NCI-H1694 (cell line): ENCODE data around the gene RCOR3.
"Not testable (repeated sequence)": the region's sequence is repeated elsewhere in the genome, so short reads cannot be mapped to it uniquely, and the experiment has no call there.

Experiments
- DNase-seq: peaks from one replicate; lab custom pipeline; 2025; lab: John Stamatoyannopoulos, UW

Gene RCOR3

DNA sequence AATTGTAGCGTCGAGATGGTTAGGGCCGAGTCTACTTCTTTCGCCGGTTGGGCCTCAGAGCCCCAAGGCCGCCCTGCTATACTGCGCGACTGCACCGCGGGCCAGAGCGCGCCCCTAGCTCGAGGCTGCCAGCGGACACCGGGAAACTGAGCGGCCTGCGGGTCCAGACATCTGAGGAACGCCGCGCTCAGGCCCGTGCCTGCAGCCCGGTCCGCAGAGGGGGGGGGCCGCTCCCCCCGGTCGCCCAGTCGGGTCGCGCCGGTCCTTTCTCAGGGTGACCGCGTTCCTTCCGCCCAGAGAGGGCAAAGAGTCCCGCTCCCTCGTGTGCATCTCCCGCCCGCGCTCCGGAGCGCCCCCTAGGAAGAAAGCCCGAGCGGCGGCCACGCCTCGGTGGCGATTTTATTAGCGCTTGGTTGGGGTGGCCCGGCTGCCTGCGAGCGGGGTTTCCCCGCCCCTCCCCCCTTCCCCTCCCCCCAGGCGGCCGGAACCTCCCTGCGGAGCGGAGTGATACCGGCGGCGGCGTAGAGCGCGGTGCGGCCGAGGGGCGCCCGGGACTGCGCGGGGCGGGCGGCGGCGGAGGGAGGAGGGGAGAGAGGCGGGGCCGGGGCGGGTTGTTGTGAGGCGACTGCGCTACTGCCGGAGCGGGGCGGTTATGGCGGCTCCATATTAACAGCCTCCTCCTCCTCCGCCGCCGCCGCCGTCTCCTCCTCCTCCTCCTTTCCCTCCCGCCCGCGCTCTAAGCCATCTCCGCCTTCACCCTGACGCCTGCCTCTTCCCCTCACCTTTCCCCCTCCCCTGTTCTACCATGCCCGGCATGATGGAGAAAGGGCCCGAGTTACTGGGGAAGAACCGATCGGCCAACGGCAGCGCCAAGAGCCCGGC lies at the start of gene RCOR3:
Gene RCOR3 (plus strand): TSS at position 611 of the 882 bp plus-strand sequence. CDS start 195 bp downstream, at position 806.
- peak; percentile 82 for DNase-seq

DNA sequence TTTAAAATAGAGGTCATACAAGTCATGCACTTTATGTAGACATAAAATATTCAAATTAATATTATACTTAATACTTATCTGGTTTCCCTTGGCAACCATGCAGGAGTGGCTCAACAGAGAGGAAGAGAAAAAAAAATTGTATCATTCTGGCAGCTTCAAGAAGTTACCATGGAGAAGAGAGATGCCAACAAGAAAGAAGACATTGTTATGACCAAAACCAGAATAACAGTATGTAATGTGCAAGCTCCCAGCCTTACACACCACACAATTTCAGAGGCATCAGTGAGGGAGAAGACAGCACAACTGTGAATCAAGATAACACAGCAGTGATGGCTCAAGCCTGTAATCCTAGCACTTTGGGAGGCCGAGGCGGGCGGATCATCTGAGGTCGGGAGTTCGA lies 49.1 kb upstream of the RCOR3 start:
- DNase-seq, result no peak

DNA sequence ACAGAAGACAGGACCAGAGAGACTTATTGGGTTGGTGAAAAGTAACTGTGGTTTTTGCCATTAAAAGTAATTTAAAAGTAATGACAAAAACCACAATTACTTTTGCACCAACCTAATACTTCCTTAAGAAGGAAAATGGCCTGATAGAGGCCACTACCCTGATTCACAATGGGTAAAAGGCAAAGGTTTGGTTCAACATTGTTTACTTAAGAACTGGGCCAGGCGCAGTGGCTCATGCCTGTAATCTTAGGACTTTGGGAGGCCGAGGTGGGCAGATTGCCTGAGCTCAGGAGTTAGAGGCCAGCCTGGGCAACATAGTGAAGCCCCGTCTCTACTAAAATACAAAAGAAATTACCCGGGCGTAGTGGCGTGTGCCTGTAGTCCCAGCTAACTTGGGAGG lies 48.2 kb upstream of the RCOR3 start:
- DNase-seq, result no peak

DNA sequence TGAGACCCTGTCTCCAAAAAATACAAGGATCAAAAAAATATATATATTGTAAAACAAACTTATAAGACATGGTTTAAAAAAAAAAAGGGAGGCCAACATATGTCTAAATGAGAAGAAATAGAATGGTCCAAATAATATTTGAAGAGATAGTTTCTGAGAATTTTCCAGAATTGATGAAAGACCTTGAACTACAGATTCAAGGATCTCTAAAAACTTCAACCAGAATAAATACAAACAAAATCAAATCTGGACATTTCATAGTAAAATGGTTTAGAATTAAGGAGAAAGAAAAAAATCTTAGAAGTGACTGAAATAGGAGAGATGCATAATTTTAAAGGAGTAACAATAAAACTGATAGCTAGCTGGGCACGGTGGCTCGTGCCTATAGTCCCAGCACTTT lies 45.5 kb upstream of the RCOR3 start:
- no peak for DNase-seq

DNA sequence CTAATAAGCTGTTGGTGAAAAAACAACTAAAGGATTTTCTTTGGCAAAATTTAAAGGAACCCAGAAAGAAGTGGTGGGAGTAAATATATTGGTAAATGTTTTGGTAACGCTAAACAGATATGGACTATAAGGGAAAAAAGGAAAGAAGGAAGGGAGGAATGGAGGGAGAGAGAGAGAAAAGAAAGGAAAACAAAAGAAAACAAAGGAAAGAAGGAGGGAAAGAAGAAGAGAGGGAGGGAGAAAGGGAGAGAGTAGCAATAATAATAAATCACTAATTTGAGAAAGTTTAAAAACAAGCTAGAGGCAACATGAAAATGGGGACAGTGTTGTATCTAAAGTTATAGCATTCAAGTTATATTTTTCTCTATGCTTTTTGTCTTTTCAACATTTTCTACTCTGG lies 43.6 kb upstream of the RCOR3 start:
- no peak for DNase-seq

DNA sequence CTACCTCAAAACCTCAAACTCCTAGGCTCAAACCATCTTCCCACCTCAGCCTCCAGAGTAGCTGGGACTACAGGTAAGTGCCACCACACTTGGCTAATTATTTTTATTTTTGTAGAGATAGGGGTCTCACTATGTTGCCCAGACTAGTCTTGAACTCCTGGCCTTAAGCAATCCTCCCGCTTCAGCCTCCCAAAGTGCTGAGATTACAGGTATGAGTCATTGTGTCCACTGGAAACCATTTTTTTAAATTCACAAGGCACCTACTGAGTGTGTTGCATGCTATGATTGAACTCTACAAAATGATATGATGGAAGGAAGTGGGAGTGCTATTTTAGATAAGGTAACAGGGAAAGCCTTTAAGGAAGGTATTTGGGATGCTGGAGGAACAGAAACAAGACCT lies 41.8 kb upstream of the RCOR3 start:
- no peak for DNase-seq

DNA sequence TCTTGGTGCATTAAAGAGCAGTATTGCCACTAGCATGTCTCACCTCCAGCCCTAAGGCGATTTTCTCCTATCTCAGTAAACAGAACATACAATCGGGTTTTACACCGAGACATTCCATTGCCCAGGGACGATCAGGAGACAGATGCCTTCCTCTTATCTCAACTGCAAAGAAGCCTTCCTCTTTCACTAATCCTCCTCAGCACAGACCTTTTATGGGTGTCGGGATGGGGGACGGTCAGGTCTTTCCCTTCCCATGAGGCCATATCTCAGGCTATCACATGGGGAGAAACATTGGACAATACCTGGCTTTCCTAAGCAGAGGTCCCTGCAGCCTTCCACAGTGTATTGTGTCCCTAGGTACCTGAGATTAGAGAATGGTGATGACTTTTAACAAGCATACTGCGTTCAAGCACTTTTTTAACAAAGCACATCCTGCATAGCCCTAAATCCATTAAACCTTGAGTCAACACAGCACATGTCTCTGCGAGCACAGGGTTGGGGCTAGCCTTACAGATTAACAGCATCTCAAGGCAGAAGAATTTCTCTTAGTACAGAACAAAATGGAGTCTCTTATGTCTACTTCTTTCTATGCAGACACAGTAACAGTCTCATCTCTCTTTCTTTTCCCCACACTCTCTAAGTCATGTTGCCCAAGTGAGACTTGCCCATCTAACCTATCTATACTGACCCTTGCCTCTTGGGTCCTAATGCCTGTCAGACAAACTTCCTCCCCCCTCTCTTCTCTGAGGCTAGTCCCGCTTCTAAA lies 36.5 kb upstream of the RCOR3 start:
- not testable (repeated sequence) for DNase-seq

DNA sequence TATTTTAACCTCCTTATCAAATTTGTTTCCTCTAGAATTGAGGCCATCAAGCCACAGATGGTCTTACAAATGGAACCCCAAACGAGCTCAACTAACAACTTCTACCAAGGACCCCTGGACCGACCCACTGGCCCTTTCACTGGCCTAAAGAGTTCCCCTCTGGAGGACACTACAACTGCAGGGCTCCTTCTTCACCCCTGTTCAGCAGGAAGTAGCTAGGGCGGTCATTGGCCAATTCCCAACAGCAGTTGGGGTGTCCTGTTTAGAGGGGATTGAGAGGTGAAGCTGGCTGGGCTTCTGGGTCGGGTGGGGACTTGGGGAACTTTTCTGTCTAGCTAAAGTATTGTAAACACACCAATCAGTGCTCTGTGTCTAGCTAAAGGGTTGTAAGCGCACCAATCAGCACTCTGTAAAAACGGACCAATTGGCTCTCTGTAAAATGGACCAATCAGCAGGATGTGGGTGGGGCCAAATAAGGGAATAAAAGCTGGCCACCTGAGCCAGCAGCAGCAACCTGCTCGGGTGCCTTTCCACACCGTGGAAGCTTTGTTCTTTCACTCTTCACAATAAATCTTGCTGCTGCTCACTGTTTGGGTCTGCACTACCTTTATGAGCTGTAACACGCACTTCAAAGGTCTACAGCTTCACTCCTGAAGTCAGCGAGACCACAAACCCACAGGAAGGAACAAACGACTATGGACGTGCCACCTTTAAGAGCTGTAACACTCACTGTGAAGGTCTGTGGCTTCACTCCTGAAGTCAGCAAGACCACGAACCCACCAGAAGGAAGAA lies 30.4 kb upstream of the RCOR3 start:
- DNase-seq, result not testable (repeated sequence)

DNA sequence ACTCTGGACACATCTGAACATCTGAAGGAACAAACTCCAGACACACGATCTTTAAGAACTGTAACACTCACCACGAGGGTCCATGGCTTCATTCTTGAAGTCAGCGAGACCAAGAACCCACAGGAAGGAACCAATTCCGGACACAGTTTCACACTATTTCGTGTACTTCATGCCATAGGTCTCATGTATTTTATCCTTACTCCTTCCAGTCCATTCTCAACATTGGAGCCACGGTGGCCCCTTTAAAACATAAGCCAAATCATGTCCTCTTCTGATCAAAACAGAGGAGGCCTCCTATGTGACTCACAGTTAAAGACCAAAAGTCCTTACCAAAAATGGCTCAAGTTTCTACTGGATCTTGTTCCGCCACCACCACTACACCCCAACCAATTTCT lies 29.8 kb upstream of the RCOR3 start:
- no peak for DNase-seq

DNA sequence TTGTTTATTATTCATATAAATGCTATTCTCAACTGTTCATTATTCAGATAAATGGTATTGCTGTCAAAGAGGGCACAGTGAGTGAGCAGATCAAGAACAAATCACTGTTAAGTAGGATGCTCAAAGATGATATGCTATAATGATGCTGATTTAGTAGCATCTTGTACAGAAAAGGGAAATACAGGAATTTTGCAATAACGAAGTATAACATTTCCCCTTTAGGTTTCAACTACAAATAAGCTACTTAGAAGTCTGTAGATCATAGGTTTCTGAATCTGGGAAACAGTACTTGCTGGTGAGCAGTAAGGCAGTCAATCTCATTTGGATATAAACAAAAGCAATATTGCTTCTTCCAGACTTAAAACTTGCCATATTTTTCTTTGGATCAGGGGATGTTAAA lies 27.3 kb upstream of the RCOR3 start:
- DNase-seq, result no peak

DNA sequence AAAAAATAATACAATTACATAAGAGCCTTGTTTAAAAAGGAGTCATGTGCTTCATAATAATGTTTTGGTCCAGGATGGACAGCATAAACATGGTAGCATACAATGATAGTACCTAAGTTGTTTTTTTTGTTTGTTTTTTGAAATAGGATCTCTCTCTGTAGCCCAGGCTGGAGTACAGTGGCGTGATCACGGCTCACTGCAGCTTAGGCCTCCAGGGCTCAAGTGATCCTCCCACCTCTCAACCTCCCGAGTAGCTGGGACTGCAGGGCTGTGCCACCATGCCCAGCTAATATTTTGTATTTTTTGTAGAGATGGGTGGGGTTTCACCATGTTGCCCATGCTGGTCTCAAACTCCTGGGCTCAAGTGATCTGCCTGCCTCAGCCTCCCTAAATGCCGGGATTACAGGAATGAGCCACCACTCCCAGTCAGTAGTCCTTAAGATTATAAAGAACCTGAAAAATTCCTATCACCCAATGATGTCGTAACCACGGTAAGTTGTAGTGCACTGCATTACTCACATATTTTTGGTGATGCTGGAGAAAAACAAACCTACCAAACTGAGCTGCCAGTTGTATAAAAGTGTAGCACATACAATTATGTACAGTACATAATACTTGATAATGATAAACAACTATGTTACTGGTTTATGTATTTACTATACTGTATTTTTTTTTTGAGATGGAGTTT lies 22.4 kb upstream of the RCOR3 start:
- DNase-seq, result no peak

DNA sequence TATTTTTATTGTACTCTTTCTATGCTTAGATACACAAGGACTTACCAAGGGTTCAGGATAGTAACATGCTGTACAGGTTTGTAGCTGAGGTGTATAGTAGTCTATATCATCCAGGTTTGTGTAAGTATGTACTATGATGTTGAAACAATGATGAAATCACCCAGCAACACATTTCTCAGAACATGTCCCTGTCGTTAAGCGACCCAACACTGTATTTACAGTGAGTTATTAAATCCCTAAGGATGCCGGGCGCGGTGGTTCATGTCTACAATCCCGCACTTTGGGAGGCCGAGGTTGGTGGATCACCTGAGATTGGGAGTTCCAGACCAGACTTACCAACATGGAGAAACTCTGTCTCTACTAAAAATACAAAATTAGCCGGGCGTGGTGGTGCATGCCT lies 21.6 kb upstream of the RCOR3 start:
- DNase-seq, result no peak

DNA sequence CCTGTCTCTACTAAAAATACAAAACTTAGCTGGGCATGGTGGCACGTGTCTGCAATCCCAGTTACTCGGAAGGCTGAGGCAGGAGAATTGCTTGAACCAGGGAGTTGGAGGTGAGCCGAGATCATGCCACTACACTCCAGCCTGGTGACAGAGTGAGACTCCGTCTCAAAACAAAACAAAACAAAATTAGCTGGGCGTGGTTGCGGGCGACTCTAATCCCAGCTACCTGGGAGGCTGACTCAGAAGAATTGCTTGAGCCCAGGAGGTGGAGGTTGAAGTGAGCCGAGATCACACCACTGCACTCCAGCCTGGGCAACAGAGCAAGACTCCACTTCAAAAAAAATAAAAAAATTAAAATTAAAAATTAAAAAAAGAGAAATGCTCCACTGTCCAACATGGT lies 18.6 kb upstream of the RCOR3 start:
- not testable (repeated sequence) for DNase-seq

DNA sequence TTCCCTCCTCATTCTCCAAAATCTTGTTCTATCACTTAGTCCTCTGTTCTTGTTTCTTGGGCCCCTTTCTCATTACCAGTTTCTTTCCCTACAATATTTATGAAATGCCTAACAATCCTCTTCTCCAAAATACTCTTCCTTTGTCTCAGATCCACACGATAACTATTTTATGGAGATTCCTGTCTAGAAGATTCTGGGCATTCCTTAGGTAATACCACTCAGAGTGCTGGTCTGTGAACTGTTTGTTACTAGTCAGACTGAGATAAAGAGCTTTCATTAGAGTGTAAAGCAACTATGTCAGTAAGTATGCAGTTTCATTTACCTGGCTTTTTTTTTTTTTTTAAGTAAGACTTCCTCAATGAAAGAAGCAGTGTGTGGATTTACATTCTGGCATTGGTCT lies 18.1 kb upstream of the RCOR3 start:
- DNase-seq, result no peak

DNA sequence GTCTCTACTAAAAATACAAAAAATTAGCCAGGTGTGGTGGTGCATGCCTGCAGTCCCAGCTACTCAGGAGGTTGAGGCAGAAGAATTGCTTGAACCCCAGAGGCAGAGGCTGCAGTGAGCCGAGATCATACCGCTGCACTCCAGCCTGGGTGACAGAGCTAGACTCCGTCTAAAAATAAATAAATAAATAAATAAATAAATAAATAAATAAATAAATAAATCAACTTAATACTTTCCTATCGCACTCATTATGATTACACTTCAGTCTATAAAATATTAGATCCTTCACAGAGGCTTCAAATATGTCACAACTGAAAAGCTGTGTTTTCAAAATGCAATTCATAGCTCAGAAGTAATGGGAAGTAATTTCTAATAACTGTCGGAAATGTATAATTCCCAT lies 15.5 kb upstream of the RCOR3 start:
- not testable (repeated sequence) for DNase-seq

DNA sequence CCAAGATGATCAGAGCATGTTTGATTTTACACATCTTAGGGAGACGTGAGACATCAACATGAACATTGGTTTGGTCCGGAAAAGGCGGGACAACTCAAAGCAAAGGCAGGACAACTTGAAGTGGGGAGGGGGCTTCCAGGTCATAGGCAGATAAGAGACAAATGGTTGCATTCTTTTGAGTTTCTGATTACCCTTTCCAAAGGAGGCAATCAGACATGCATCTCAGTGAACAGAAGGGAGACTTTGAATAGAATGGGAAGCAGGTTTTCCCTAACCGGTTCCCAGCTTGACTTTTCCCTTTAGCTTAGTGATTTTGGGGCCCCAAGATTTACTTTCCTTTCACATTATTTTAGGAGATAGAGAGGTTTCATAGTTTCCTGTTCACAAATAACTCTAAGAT lies 12.6 kb upstream of the RCOR3 start:
- DNase-seq, result not testable (repeated sequence)

DNA sequence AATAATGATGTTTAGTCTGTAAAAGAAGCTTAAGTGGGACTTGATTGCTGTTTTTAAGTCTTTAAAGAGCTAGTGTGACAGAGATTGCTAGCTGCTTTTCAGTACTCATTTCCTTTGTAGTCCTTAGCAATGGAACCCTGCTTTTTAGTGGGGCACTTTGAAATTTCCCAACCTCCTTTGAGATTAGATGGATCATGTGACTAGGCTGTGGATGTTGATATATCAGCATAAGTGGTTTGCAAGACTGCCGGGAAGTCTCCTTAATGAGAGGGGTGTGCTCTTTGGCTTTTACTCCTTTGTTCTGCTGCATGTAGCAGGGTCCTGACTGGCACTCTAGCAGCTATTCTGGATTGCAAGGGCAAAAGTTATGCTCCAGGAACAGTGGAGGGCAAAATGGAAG lies 11.2 kb upstream of the RCOR3 start:
- DNase-seq, result no peak

DNA sequence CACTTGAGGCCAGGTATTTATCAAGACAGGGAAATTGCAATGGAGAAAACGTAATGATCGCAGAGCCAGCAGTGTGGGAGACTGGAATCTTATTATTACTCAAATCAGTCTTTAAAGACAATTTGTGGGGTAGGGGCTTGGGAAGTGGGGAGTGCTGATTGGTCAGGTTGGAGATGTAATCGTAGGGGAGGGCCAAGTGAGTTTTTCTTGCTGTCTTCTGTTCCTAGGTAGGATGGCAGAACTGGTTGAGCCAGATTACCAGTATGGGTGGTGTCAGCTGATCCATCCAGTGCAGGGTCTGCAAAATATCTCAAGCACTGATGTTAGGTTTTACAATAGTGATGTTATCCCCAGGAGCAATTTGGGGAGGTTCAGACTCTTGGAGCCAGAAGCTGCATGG lies 9.6 kb upstream of the RCOR3 start:
- DNase-seq, result not testable (repeated sequence)

DNA sequence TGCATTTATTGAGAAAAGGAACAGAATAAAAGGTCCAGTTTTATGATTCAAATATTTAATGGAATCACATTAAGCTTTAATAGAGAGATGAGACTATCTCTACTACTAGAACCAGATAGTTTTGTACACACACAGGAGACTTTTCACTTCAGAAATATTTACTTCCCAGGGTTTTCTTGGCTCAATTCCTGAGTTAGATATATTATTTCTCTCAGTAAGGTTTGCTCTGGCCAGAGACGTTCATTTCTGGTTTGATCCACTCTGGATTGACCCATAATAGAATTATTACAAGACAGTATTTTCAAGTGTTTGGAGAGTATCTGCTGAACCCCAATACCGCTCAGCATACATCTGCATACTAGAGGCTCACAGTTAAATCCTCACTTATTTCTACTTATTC lies 1.3 kb upstream of the RCOR3 start:
- no peak for DNase-seq

DNA sequence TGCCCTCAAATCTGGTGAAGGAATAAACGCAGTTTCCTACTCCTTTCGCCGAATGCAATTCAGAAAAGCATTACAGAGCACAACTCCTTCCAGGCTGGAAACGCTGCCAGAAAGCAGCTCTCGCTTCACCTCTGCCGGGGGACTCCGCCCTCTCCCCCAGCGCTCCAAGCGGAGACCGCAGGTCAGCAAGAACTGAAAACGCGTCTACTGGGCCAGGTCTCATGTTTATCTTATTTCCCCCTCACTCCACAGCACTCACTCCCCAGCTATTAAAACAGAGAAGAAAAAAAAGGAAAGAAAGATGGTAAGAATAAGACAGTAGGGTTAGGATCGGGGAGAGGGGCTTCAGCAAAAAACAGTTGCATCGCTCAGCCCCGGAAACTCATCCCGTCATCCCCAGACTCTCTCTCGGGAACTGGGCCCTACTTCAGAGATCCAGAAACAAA lies 833 bp upstream of the RCOR3 start:
- peak; percentile 69 for DNase-seq

DNA sequence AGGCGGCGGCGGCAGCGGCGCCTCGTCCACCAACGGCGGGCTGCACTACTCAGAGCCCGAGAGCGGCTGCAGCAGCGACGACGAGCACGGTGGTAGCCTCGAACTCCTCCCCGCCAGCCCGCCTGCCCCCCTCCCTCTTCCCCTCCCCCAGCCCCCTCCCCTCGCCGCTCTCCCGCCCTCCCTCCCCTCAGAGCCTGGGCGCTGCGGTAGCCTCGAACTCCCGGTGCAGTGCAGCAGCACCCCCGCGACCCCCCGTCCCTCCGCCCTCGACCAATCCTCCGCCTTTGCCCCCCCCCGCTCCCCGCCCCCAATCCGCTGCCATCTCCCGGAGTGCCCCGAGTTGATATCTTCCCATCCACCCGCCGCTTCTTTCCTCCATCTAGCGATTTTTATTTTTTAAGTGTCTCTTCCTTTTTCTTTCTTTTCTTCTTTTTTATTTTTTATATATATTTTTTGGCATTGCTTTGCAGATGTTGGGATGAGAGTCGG lies 516 bp downstream of the RCOR3 start:
- DNase-seq, result peak; percentile 66
